DMS79 treated with DMSO at 0.1 percent for 48 hours (cell line): ENCODE measurements around the gene NCAPD2.
A peak's percentile ranks its signal among the peaks of the same experiment; 100 is the strongest.
"Not testable (repeated sequence)": the region's sequence is repeated elsewhere in the genome, so short reads cannot be mapped to it uniquely, and the experiment has no call there.

Source experiments
- DNase-seq: peaks from one replicate; lab custom pipeline; 2025; lab: John Stamatoyannopoulos, UW

NCAPD2 gene

GRCh38 chr12:6550294-6551062 lies 56.6 kb downstream of the NCAPD2 start:
- DNase-seq, result no peak

- no peak for DNase-seq
Measured at GRCh38 chr12:6551063-6551461, 57.2 kb downstream of the NCAPD2 start.

GRCh38 chr12:6551496-6552139 lies 57.7 kb downstream of the NCAPD2 start:
- DNase-seq, result no peak

- DNase-seq, result no peak
Measured at GRCh38 chr12:6552140-6552551, 58.2 kb downstream of the NCAPD2 start.

- DNase-seq, result peak; percentile 87
Measured at GRCh38 chr12:6553051-6553868, 59.4 kb downstream of the NCAPD2 start.

GRCh38 chr12:6554168-6555017 lies 60.5 kb downstream of the NCAPD2 start:
- peak; percentile 71 for DNase-seq

- DNase-seq, result no peak
Measured at GRCh38 chr12:6555018-6555691, 61.3 kb downstream of the NCAPD2 start.

- not testable (repeated sequence) for DNase-seq
Measured at GRCh38 chr12:6556496-6556817, 62.6 kb downstream of the NCAPD2 start.

- DNase-seq, result no peak
Measured at GRCh38 chr12:6556857-6557256, 63.0 kb downstream of the NCAPD2 start.

- DNase-seq, result not testable (repeated sequence)
Measured at GRCh38 chr12:6558014-6558760, 64.3 kb downstream of the NCAPD2 start.

- DNase-seq, result peak; percentile 90
Measured at GRCh38 chr12:6559500-6559899, 65.6 kb downstream of the NCAPD2 start.

- no peak for DNase-seq
Measured at GRCh38 chr12:6560501-6561205, 66.8 kb downstream of the NCAPD2 start.

- DNase-seq, result no peak
Measured at GRCh38 chr12:6562881-6563280, 69.0 kb downstream of the NCAPD2 start.

- no peak for DNase-seq
Measured at GRCh38 chr12:6563448-6564050, 69.6 kb downstream of the NCAPD2 start.

- DNase-seq, result no peak
Measured at GRCh38 chr12:6567112-6567670, 73.3 kb downstream of the NCAPD2 start.

- DNase-seq, result no peak
Measured at GRCh38 chr12:6569312-6569711, 75.4 kb downstream of the NCAPD2 start.

GRCh38 chr12:6569786-6570185 lies 75.9 kb downstream of the NCAPD2 start:
- no peak for DNase-seq

- no peak for DNase-seq
Measured at GRCh38 chr12:6570264-6570887, 76.5 kb downstream of the NCAPD2 start.

GRCh38 chr12:6573001-6573400 lies 79.1 kb downstream of the NCAPD2 start:
- DNase-seq, result peak; percentile 39
